Activated CD4-positive, alpha-beta T cell treated with anti-CD3 and anti-CD28 coated beads, Interleukin-2, amount 50 U/mL, for 4 hours (primary cell): ENCODE measurements around the gene PCSK1N.
"Not testable (repeated sequence)": the region's sequence is repeated elsewhere in the genome, so short reads cannot be mapped to it uniquely, and the experiment has no call there.

ENCODE experiments used
- DNase-seq, 2 experiments: peaks; one replicate each; pipeline ENCODE4 v3.0.0-alpha.2; 2020

PCSK1N gene

GRCh38 chrX:48819394-48819793 is 16.0 kb downstream of the PCSK1N start:
- DNase-seq = not testable (repeated sequence)

- DNase-seq = no peak
Measured at GRCh38 chrX:48818866-48819265, 16.5 kb downstream of the PCSK1N start.

- DNase-seq = no peak
Measured at GRCh38 chrX:48818098-48818497, 17.3 kb downstream of the PCSK1N start.

GRCh38 chrX:48816014-48816810 is 19.2 kb downstream of the PCSK1N start:
- no peak for DNase-seq

- no peak for DNase-seq
Measured at GRCh38 chrX:48815266-48815665, 20.1 kb downstream of the PCSK1N start.

- no peak for DNase-seq
Measured at GRCh38 chrX:48814722-48815121, 20.7 kb downstream of the PCSK1N start.

- no peak for DNase-seq
Measured at GRCh38 chrX:48813644-48814043, 21.8 kb downstream of the PCSK1N start.

- DNase-seq = no peak
Measured at GRCh38 chrX:48806081-48806480, 29.3 kb downstream of the PCSK1N start.

- DNase-seq = no peak
Measured at GRCh38 chrX:48802905-48803200, 32.6 kb downstream of the PCSK1N start.

GRCh38 chrX:48802089-48802904 is 33.1 kb downstream of the PCSK1N start:
- DNase-seq = peak; percentile 27 to 28

GRCh38 chrX:48801280-48802088 is 33.9 kb downstream of the PCSK1N start, which contains the start of gene HDAC6:
TSS of gene HDAC6 (plus strand) at chrX:48802067. CDS start at chrX:48802693, 626 bp downstream.
- DNase-seq = peak; percentile 91 to 93

- no peak for DNase-seq
Measured at GRCh38 chrX:48800574-48801279, 34.7 kb downstream of the PCSK1N start.

- no peak for DNase-seq
Measured at GRCh38 chrX:48798318-48798717, 37.1 kb downstream of the PCSK1N start.

- DNase-seq = no peak
Measured at GRCh38 chrX:48794911-48795515, 40.4 kb downstream of the PCSK1N start.

GRCh38 chrX:48794340-48794910 is 41.0 kb downstream of the PCSK1N start:
- DNase-seq = no peak

- DNase-seq = no peak
Measured at GRCh38 chrX:48793935-48794334, 41.5 kb downstream of the PCSK1N start.

- no peak for DNase-seq
Measured at GRCh38 chrX:48792219-48792618, 43.2 kb downstream of the PCSK1N start.

- no peak for DNase-seq
Measured at GRCh38 chrX:48791063-48791820, 44.2 kb downstream of the PCSK1N start.

- DNase-seq = no peak
Measured at GRCh38 chrX:48790477-48790876, 44.9 kb downstream of the PCSK1N start.

- DNase-seq = no peak
Measured at GRCh38 chrX:48789366-48790220, 45.8 kb downstream of the PCSK1N start.
